Hepatocyte (in vitro differentiated cells): ENCODE results near the gene ARID5A.

ENCODE experiments used
- CTCF ChIP-seq: fragments of 200-600 bp; sonication (generic); IDR thresholded peaks from 2 replicates; pipeline ENCODE4 v1.5.1; 2016; ENCODE audit warnings: antibody characterized with exemption, mild to moderate bottlenecking; ENCODE audit not compliant: poor library complexity
- EZH2 ChIP-seq: fragments of 200-600 bp; sonication (generic); IDR thresholded peaks from 2 replicates; pipeline ENCODE4 v1.6.1; 2016; ENCODE audit warnings: antibody characterized with exemption, mild to moderate bottlenecking, borderline replicate concordance
- EZH2phosphoT487 ChIP-seq: fragments of 200-600 bp; sonication (generic); IDR thresholded peaks from one replicate; pipeline ENCODE4 v1.6.1; 2018; ENCODE audit warnings: antibody characterized with exemption, mild to moderate bottlenecking, low read depth, moderate library complexity; ENCODE audit not compliant: unreplicated experiment, severe bottlenecking

GRCh38 chr2:96532641-96533291, 3.8 kb upstream of the ARID5A start:
- no peak for TF ChIP-seq CTCF
- no peak for TF ChIP-seq EZH2
- TF ChIP-seq EZH2phosphoT487, result no peak
